Small intestine (tissue), 7 donors: ENCODE measurements around the gene UVRAG. TPM values are rescaled to one million over a fixed set of nuclear protein-coding genes. Genes with fewer than 3 reads are reported as not detected.
A peak's percentile ranks its signal among the peaks of the same experiment; 100 is the strongest.

Source experiments
- DNase-seq, 2 donors: peaks; one replicate each; pipeline versions ENCODE4 v3.0.0 to v3.0.0-alpha.2; 2013
- FAIRE-seq: peaks from 2 replicates; lab custom pipeline; 2012; peaks lifted over from hg19 to GRCh38; lab: Jason Lieb, UNC
- H3K27ac ChIP-seq, 3 donors: one replicate each; pipeline ENCODE4 v1.5.1; 2013; ENCODE audit warnings: low read length in 2 of 3, mild to moderate bottlenecking in 2 of 3, control low read depth in 1 of 3, inconsistent platforms in 1 of 3, low read depth in 1 of 3, moderate library complexity in 1 of 3
- H3K27me3 ChIP-seq, 3 donors: one replicate each; pipeline ENCODE4 v1.6.1; 2013; ENCODE audit warnings: low read length in 3 of 3, inconsistent platforms in 1 of 3; ENCODE audit not compliant: control insufficient read depth in 3 of 3, insufficient read depth in 3 of 3
- H3K36me3 ChIP-seq, 3 donors: one replicate each; pipeline ENCODE4 v1.6.1; 2013; ENCODE audit warnings: low read length in 3 of 3, inconsistent platforms in 1 of 3, low read depth in 1 of 3, mild to moderate bottlenecking in 1 of 3, moderate library complexity in 1 of 3; ENCODE audit not compliant: control insufficient read depth in 3 of 3, insufficient read depth in 2 of 3
- H3K4me1 ChIP-seq, 3 donors: one replicate each; pipeline ENCODE4 v1.6.1; 2013; ENCODE audit warnings: low read length in 2 of 3, inconsistent platforms in 1 of 3, low read depth in 1 of 3, mild to moderate bottlenecking in 1 of 3, moderate library complexity in 1 of 3; ENCODE audit not compliant: control insufficient read depth in 3 of 3, insufficient read depth in 2 of 3
- H3K4me3 ChIP-seq, 3 donors: one replicate each; pipeline ENCODE4 v1.5.1; 2013; ENCODE audit warnings: low read length in 3 of 3, control low read depth in 1 of 3, inconsistent platforms in 1 of 3, low read depth in 1 of 3, mild to moderate bottlenecking in 1 of 3, moderate library complexity in 1 of 3
- H3K9me3 ChIP-seq, 2 donors: one replicate each; pipeline ENCODE4 v1.6.1; 2013; ENCODE audit warnings: low read depth in 1 of 2, low read length in 1 of 2; ENCODE audit not compliant: control insufficient read depth in 2 of 2, insufficient read depth in 1 of 2
- WGBS, 3 donors: extraction: QIAGEN DNeasy Blood & Tissue Kit; methylation state at CpG; one replicate each; pipeline ENCODE4 v1.1.7; 2013; 5-methylcytosine and 5-hydroxymethylcytosine counted together
- polyA plus RNA-seq, 4 donors: library from polyadenylated mRNA; stranded (reverse) in 3 of 4; unstranded in 1 of 4; fragments of 200-250 nt in 3 of 4; fragments of 120-200 nt in 1 of 4; gene quantifications; one replicate each; pipeline versions ENCODE4 v1.2.1 to v1.2.3, GENCODE V29; 2013
- donor health status: healthy with polysubstance abuse.
- donor health status: control.
- donor health status: control.
- donor health status: Bipolar disorder and iron deficiency.
- donor health status: healthy.

Gene UVRAG
- polyA plus RNA-seq, 4 donors, result 5.4 to 13.2 (median 7.1) TPM

- Histone ChIP-seq H3K27ac (no peak overlapping the region), H3K4me3 (no peak overlapping the region), H3K36me3 (peaks cover 0 to 4% (median 0%) of the 10 kb centered on the region in 3 donors), H3K27me3 (no peaks in the 10 kb centered on the region), H3K4me1 (no peaks in the 10 kb centered on the region), H3K9me3 (peaks cover 0 to 8% of the 10 kb centered on the region in 2 donors)
- 96 to 100% (median 100%) methylated on average over 1 of the region's 1 CpG for WGBS, 3 donors
- DNase-seq (no peak), FAIRE-seq (no peak)
These were observed 275.8 kb downstream of the UVRAG start for GRCh38 chr11:76090821-76091220.

DNA sequence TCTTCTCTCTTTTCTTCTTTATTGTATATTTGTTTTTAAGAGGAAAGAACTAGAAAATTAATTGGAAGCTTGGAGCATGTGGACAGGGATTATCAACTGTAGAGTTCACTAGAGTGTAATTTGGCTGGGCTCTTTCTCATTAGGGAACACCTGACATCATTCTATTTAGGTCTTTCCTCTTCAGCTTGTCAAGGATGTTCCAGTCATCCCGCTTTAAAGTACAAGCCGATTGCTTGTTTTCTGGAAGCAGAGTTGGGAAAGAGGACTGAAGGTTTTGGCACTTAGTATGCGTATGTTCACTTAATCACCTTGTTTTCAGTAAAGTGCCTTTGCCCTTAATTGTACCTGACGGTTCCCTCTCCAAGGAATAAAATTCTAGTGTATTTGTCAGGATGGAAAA lies 279.7 kb downstream of the UVRAG start:
- Histone ChIP-seq H3K4me3 (no peak overlapping the region), H3K27ac (no peak overlapping the region), H3K36me3 (peaks cover 0 to 4% (median 0%) of the 10 kb centered on the region in 3 donors), H3K4me1 (no peaks in the 10 kb centered on the region), H3K9me3 (peaks cover 0 to 8% of the 10 kb centered on the region in 2 donors), H3K27me3 (no peaks in the 10 kb centered on the region)
- FAIRE-seq (no peak), DNase-seq (no peak)
- 91 to 96% (median 92%) methylated on average over 4 of the region's 4 CpGs for WGBS, 3 donors

DNA sequence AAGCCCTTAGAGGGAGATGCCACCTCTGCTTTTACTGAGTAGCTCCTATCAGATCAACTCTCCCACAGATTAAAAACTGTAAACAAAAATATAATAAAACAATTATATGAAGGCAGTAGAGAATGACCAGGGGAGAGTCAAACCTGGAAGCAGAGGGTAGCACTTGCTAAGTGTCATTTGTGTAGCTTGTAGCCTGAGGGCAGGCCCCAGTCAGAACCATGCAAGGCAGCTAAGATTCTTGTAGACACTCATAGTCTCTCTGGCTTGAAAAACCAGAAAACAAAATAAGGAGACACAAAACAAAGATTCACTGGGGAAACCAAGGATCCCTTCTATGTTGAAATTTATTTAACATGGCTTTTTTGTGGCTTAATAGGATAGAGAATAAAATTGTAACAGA lies 280.9 kb downstream of the UVRAG start:
- Histone ChIP-seq H3K27ac (no peak overlapping the region), H3K27me3 (no peaks in the 10 kb centered on the region), H3K4me3 (no peak overlapping the region), H3K4me1 (no peaks in the 10 kb centered on the region), H3K36me3 (no peaks in the 10 kb centered on the region), H3K9me3 (peaks cover 0 to 2% of the 10 kb centered on the region in 2 donors)
- DNase-seq, result no peak
- no peak for FAIRE-seq

- H3K27ac ChIP-seq, result no peak overlapping the region
- H3K9me3 ChIP-seq, result peaks cover 0 to 2% of the 10 kb centered on the region in 2 donors
- H3K36me3 ChIP-seq, result no peaks in the 10 kb centered on the region
- no peak for DNase-seq
- H3K4me3 ChIP-seq, result no peak overlapping the region
- no peaks in the 10 kb centered on the region for H3K27me3 ChIP-seq
- H3K4me1 ChIP-seq, result no peaks in the 10 kb centered on the region
- no peak for FAIRE-seq
- WGBS, 3 donors, result 93 to 95% (median 95%) methylated on average over 6 of the region's 6 CpGs
These were observed 281.5 kb downstream of the UVRAG start for GRCh38 chr11:76096552-76096951.

GRCh38 chr11:76102802-76103201 lies 287.8 kb downstream of the UVRAG start:
- no peaks in the 10 kb centered on the region for H3K36me3 ChIP-seq
- H3K27ac ChIP-seq, result no peak overlapping the region
- H3K4me3 ChIP-seq, result no peak overlapping the region
- H3K4me1 ChIP-seq, result peaks cover 0 to 5% (median 3%) of the 10 kb centered on the region in 3 donors
- 4 to 29% (median 19%) methylated on average over 1 of the region's 1 CpG for WGBS, 3 donors
- DNase-seq (peak; percentile 16 to 68), FAIRE-seq (no peak)
- no peaks in the 10 kb centered on the region for H3K27me3 ChIP-seq
- H3K9me3 ChIP-seq, result peaks cover 0 to 6% of the 10 kb centered on the region in 2 donors

- Histone ChIP-seq H3K4me1 (peaks cover 0 to 5% (median 3%) of the 10 kb centered on the region in 3 donors), H3K36me3 (no peaks in the 10 kb centered on the region), H3K4me3 (no peak overlapping the region), H3K27ac (no peak overlapping the region), H3K27me3 (no peaks in the 10 kb centered on the region), H3K9me3 (peaks cover 0 to 6% of the 10 kb centered on the region in 2 donors)
- no peak for FAIRE-seq
- DNase-seq, result no peak
- 51 to 72% (median 72%) methylated on average over 1 of the region's 1 CpG for WGBS, 3 donors
These were observed 288.4 kb downstream of the UVRAG start for GRCh38 chr11:76103460-76103859.

GRCh38 chr11:76104285-76104684 lies 289.3 kb downstream of the UVRAG start:
- peaks cover 0 to 5% (median 3%) of the 10 kb centered on the region in 3 donors for H3K4me1 ChIP-seq
- no peaks in the 10 kb centered on the region for H3K27me3 ChIP-seq
- no peaks in the 10 kb centered on the region for H3K36me3 ChIP-seq
- no peak for FAIRE-seq
- WGBS, 3 donors, result 77 to 83% (median 80%) methylated on average over 7 of the region's 7 CpGs
- peaks cover 0 to 6% of the 10 kb centered on the region in 2 donors for H3K9me3 ChIP-seq
- DNase-seq, result no peak
- H3K27ac ChIP-seq, result no peak overlapping the region
- no peak overlapping the region for H3K4me3 ChIP-seq

DNA sequence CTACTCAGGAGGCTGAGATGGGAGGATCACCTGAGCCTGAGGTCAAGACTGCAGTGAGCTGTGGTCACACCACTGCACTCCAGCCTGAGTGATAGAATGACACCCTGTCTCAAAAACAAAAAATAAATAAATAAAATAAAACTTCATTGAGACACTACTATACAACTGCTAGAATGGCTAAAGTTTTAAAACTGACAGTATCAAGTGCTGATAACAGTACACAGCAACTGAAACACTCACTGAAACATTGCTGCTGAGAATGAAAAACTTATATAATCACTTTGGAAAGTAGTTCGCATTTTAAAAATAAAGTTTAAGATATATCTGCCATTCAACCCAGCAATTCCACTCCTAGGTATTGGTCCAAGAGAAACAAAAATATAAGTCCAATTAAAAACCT lies 290.6 kb downstream of the UVRAG start:
- DNase-seq, result no peak
- Histone ChIP-seq H3K9me3 (peaks cover 0 to 6% of the 10 kb centered on the region in 2 donors), H3K27ac (no peak overlapping the region), H3K27me3 (no peaks in the 10 kb centered on the region), H3K4me3 (no peak overlapping the region), H3K4me1 (peaks cover 0 to 5% (median 3%) of the 10 kb centered on the region in 3 donors), H3K36me3 (no peaks in the 10 kb centered on the region)
- 96 to 97% (median 96%) methylated on average over 1 of the region's 1 CpG for WGBS, 3 donors
- no peak for FAIRE-seq

GRCh38 chr11:76107971-76108370 lies 293.0 kb downstream of the UVRAG start:
- DNase-seq (no peak), FAIRE-seq (no peak)
- Histone ChIP-seq H3K9me3 (peaks cover 0 to 6% of the 10 kb centered on the region in 2 donors), H3K36me3 (peaks cover 0 to 2% (median 0%) of the 10 kb centered on the region in 3 donors), H3K4me3 (no peak overlapping the region), H3K27me3 (no peaks in the 10 kb centered on the region), H3K27ac (no peak overlapping the region), H3K4me1 (peaks cover 0 to 1% (median 0%) of the 10 kb centered on the region in 3 donors)
- WGBS, 3 donors, result 83 to 98% (median 96%) methylated on average over 3 of the region's 3 CpGs
